Measurements from ENCODE around the gene PAM.

The PAM gene

DNA sequence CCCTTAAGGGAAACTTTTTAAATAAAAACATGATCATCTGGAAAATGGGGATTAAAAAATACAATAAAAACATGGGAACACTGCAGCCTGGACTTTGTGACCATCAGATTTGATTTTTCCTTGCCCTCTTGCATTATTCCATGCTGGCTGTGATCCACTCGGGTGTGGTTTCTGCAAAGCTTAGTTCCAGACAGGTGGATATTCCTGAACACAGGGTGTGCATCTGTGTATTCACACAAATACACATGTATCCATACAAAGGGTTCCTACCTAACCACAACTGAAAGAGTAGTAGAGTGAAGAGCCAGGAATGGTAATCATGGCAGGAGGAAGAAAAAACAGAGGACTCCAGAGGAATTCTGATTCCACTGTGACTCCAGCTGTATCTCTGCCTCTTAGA is 178.2 kb downstream of the PAM start:
- Histone ChIP-seq H3K27ac (ENCODE audit: poor library complexity, severe bottlenecking) (no peak overlapping the region), H3K4me3 (ENCODE audit: severe bottlenecking) (no peak overlapping the region), H3K9me3 (ENCODE audit: severe bottlenecking) (no peaks in the 10 kb centered on the region), H3K4me1 (ENCODE audit: insufficient read depth, poor library complexity, severe bottlenecking) (no peaks in the 10 kb centered on the region), H3K27me3 (ENCODE audit: insufficient read depth, poor library complexity, severe bottlenecking) (no peaks in the 10 kb centered on the region), H3K36me3 (ENCODE audit: low read depth) (peaks cover 11% of the 10 kb centered on the region; the same call in 1 of the 2 replicates)
- no peak for DNase-seq (ENCODE audit: low spot score)
- TF ChIP-seq, protein P1, sequence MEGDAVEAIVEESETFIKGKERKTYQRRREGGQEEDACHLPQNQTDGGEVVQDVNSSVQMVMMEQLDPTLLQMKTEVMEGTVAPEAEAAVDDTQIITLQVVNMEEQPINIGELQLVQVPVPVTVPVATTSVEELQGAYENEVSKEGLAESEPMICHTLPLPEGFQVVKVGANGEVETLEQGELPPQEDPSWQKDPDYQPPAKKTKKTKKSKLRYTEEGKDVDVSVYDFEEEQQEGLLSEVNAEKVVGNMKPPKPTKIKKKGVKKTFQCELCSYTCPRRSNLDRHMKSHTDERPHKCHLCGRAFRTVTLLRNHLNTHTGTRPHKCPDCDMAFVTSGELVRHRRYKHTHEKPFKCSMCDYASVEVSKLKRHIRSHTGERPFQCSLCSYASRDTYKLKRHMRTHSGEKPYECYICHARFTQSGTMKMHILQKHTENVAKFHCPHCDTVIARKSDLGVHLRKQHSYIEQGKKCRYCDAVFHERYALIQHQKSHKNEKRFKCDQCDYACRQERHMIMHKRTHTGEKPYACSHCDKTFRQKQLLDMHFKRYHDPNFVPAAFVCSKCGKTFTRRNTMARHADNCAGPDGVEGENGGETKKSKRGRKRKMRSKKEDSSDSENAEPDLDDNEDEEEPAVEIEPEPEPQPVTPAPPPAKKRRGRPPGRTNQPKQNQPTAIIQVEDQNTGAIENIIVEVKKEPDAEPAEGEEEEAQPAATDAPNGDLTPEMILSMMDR (IDR thresholded peaks at IDR 0.05; ENCODE audit: poor library complexity, severe bottlenecking) = no peak
- ATAC-seq (ENCODE audit: low read depth) = no peak

DNA sequence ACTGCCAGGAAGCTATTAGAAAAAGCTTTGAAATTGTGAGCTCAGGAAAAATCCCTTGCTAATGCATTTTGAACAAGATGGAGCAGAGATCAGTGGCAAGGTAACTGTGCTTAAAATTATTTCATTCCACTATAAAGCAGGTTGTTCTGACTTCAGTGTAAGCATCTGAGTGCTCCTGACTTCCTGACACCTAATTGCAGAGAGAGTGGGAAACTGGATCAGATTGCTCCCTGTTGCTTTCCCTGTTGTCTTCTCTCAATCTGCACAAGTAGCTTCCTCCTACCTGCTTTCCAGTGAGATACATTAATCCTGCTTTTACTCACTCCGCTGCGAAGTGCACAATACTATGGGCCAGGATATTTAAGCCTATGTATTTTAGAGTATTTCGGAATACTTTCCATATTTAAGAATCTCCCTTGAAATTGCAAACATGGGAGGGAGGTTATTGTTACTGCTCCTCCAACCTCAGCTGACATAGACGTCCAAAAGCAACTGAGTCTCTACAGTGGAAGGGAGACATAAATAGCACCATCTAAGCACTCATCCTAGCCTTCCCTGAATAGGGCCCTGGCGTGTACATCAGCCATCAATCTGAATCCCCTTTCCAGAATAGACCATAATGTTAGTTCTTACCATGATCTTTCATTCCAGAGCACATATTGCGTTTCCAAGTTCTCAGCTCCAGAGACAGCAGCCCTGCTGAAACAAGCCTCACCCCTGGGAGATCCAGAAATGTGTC is 178.8 kb downstream of the PAM start:
- Histone ChIP-seq H3K9me3 (ENCODE audit: severe bottlenecking) (no peaks in the 10 kb centered on the region), H3K4me3 (ENCODE audit: severe bottlenecking) (no peak overlapping the region), H3K4me1 (ENCODE audit: insufficient read depth, poor library complexity, severe bottlenecking) (no peaks in the 10 kb centered on the region), H3K36me3 (ENCODE audit: low read depth) (peaks cover 11% of the 10 kb centered on the region; the same call in 1 of the 2 replicates), H3K27ac (ENCODE audit: poor library complexity, severe bottlenecking) (no peak overlapping the region), H3K27me3 (ENCODE audit: insufficient read depth, poor library complexity, severe bottlenecking) (no peaks in the 10 kb centered on the region)
- TF ChIP-seq, protein P1 (IDR thresholded peaks at IDR 0.05; ENCODE audit: poor library complexity, severe bottlenecking) = no peak
- DNase-seq (ENCODE audit: low spot score) (no peak), ATAC-seq (ENCODE audit: low read depth) (no peak)

DNA sequence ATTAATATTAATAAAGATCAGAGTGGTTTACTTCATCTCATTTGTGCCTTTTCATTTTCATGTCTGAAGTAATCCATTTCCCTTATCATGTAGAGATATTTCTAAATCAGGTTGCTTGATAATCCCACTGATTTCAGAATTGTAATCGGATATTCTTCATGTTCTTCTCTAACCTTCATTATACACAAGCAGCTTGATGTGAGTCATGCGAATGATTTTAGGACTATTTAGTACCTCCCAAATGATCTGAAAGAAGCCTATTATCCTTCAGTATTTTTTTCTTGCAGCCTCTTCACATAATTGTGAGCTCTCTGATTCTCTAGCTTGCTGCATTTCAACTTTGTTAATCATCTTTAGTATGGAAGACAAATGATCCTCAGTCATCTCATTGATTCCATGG is 182.8 kb downstream of the PAM start:
- H3K36me3 ChIP-seq (ENCODE audit: low read depth) = peaks cover 9% of the 10 kb centered on the region; the same call in 1 of the 2 replicates
- TF ChIP-seq, protein P1 (IDR thresholded peaks at IDR 0.05; ENCODE audit: poor library complexity, severe bottlenecking) = no peak
- ATAC-seq (ENCODE audit: low read depth) = no peak
- no peaks in the 10 kb centered on the region for H3K4me1 ChIP-seq (ENCODE audit: insufficient read depth, poor library complexity, severe bottlenecking)
- no peak for DNase-seq (ENCODE audit: low spot score)
- H3K4me3 ChIP-seq (ENCODE audit: severe bottlenecking) = no peak overlapping the region
- no peak overlapping the region for H3K27ac ChIP-seq (ENCODE audit: poor library complexity, severe bottlenecking)
- no peaks in the 10 kb centered on the region for H3K27me3 ChIP-seq (ENCODE audit: insufficient read depth, poor library complexity, severe bottlenecking)
- H3K9me3 ChIP-seq (ENCODE audit: severe bottlenecking) = no peaks in the 10 kb centered on the region

DNA sequence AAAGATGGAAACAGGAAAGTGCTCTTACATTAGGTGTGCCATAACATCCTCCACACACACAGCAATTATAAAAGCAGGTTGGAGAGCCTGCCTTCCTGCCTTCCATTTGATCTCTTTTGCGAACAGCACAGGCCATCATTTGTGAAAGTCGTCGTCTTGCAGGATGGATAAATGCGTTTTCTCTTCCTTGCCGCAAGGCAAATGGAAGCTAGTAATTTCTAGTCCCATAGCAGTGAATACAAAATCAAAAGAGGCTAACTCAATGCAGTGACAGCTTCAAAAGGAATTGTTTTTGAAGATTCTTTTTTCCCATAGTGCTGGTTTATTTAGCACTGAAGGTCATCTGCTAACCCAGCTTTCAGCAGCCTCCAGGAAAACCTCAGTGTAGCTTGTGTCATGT is 186.0 kb downstream of the PAM start:
- no peak for DNase-seq (ENCODE audit: low spot score)
- H3K36me3 ChIP-seq (ENCODE audit: low read depth) = peaks cover 12% of the 10 kb centered on the region
- TF ChIP-seq, protein P1 (IDR thresholded peaks at IDR 0.05; ENCODE audit: poor library complexity, severe bottlenecking) = no peak

DNA sequence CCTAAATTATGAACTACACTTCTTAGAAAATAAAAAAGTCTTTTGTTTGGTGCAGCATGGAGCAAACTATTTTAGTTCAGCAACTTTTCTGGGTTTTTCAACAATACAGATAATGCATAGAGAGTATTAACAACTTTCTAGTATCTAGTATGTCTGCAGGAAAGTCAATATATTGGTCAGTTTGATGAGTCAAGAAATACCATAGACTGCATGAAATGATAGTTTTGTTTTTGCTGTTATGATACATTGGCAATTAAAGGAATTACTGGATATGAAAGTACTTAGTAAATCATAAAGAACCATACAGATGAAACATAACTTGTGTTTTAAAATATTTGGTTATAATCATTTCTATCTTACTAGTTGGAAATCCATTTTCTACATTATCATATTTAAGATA is 191.3 kb downstream of the PAM start:
- H3K4me3 ChIP-seq (ENCODE audit: severe bottlenecking) = no peak overlapping the region
- H3K9me3 ChIP-seq (ENCODE audit: severe bottlenecking) = no peaks in the 10 kb centered on the region

More for the DNA sequence above, 186.0 kb downstream of the PAM start:
- Histone ChIP-seq H3K9me3 (ENCODE audit: severe bottlenecking) (no peaks in the 10 kb centered on the region), H3K27ac (ENCODE audit: poor library complexity, severe bottlenecking) (no peak overlapping the region), H3K27me3 (ENCODE audit: insufficient read depth, poor library complexity, severe bottlenecking) (no peaks in the 10 kb centered on the region), H3K4me3 (ENCODE audit: severe bottlenecking) (no peak overlapping the region), H3K4me1 (ENCODE audit: insufficient read depth, poor library complexity, severe bottlenecking) (no peaks in the 10 kb centered on the region)
- no peak for ATAC-seq (ENCODE audit: low read depth)

More for the DNA sequence above, 191.3 kb downstream of the PAM start:
- H3K27ac ChIP-seq (ENCODE audit: poor library complexity, severe bottlenecking) = no peak overlapping the region
- no peaks in the 10 kb centered on the region for H3K4me1 ChIP-seq (ENCODE audit: insufficient read depth, poor library complexity, severe bottlenecking)
- no peak for ATAC-seq (ENCODE audit: low read depth)
- TF ChIP-seq, protein P1 (IDR thresholded peaks at IDR 0.05; ENCODE audit: poor library complexity, severe bottlenecking) = no peak
- DNase-seq (ENCODE audit: low spot score) = no peak
- no peaks in the 10 kb centered on the region for H3K27me3 ChIP-seq (ENCODE audit: insufficient read depth, poor library complexity, severe bottlenecking)
- peaks cover 18% of the 10 kb centered on the region for H3K36me3 ChIP-seq (ENCODE audit: low read depth)
